ENCODE data around the gene WBP2.

The WBP2 gene

DNA sequence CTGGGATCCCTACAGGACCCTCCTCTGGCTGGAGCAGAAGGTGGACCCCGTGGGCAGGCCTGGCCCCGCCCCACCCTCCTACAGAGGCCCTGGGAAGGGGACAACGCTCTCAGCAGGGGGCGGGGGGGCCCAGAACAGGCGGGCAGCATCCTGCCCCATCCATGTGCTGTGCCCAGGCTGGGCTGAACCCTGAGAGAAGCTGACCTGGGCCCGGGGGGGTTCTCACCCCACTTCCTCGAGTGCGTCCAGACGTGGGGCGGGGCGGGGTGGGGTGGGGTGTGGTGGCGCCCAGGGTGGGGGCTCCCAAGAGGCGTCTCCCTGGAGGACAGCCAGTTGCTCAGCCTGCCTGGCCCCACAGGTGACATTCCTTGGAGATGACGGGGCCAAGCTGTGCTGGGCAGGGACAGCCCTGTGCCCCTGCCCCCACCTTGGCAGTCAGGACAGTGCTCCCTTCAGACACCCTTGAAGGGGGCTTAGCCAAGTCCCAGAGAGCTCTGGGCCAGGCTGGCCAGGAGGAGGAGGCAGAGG, 10.5 kb downstream of the WBP2 start:
- DNase-seq: peak in 5 of 14 donors; percentile 41 to 70 (median 51)

DNA sequence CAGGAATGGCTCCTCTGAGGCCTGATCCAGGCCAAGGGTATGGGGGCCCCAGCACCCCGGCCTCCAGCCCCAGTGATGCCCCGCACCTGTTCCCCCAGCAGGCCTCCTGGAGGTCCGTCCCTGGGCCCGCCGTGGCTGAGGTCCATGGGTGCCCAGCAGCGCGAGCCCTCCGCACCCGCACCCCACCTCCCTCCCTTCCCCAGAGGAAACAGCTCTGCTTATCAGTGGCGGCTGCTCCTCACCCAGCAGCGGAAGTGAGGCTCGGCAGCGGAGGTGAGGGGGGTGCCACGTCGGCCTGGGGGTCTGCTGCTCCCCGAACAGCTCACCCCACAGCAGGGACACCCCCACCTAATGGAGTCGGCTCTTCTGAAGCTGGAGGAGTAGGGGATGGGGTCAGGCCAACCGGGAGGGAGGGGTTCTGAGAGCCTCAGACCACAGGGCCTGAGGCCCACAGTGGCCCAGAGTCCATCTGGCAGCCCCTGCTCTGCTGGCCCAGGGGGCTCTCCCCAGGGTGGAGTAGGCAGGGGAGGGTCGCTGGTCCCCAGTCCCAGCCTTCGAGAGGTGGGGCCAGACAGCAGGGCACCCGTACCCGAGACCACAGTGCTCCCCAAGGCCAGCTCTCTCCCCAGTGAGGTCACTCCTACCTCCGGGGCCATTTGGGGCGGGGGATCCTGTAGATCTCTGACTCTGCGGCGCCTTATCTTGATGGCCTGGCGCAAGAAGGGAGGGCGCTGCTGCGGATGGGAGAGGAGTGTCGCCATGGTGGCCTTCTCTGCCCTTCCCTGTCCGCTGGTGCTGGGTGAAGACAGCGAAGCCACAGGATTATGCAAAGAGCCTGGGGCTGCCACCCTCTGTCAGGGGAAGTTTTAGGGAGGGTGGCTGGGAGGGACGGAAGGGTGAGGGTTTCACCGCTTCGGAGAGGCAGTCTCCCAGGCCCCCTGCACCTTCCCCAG, 11.3 kb downstream of the WBP2 start, which contains the start of gene UNC13D:
TSS of gene UNC13D (minus strand) at position 828 of the 953 bp plus-strand sequence. CDS start at position 761, 67 bp downstream.
- peak in 2 of 14 donors; percentile 46 to 56 for DNase-seq

DNA sequence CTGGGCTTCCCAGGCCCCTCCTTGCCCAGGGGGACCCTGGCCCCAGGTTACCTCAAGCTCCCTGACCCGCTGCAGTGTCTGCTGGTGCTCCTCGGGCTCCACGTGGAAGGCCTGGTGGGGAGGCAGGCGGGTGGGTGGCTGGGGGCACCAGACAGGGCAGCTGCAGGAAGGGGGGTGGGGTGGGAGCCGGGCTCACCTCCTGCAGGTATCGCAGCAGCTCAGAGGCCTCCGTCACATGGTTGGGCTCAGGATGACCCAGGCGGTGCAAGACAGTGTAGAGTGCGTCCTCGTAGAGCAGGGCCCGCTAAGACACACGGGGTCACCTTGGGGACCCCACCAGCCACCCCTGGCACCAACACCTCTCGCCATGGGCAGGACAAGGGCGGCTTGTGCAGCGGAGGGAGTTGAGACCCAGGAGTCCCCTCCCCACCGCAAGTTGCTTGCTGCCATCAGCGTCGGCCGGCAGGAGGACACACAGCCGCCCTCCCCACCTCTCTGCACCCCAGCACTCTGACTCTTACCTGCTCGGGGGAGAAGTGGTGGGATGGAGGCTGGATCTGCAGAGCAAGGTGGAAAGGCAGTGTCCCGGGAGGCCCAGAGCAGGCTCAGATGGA, 12.1 kb downstream of the WBP2 start:
- DNase-seq: no peak

DNA sequence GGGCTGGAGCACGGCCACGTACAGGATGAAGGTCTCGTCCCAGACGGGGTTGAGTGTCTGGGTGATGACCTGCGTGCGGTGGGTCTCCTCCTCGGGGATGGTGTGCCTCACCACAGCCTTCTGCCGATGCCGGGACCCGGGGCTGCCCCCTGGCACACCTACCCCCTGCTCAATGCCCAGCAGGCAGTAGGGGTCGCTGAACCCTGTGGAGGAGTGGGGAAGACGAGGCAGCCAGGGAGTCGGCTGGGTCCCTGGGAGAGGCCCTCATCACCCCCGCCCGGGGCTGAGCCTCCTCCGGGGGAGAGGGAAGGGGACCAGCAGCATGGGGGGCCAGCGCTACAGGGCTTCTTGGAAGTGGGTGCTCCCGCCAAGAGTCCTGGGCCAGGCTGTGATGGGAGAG, 12.7 kb downstream of the WBP2 start:
- DNase-seq: no peak

DNA sequence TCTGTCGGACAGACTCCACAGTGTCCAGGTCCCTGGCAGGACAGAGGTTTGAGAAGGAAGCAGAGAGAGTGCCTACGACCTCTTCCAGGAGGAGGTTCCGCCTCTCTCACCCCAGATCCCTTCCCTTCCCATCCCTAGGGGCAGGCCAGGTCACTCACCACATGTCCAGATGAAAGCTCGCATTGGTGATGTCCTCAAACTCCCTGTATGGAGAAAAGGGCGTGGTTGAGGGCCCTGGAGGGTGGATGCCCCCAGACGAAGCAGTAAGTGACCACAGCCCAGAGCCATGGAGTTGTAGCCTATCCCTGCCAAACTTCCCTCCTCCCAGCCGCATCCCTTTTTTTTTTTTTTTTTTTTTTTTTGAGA, 14.4 kb downstream of the WBP2 start:
- DNase-seq: no peak

DNA sequence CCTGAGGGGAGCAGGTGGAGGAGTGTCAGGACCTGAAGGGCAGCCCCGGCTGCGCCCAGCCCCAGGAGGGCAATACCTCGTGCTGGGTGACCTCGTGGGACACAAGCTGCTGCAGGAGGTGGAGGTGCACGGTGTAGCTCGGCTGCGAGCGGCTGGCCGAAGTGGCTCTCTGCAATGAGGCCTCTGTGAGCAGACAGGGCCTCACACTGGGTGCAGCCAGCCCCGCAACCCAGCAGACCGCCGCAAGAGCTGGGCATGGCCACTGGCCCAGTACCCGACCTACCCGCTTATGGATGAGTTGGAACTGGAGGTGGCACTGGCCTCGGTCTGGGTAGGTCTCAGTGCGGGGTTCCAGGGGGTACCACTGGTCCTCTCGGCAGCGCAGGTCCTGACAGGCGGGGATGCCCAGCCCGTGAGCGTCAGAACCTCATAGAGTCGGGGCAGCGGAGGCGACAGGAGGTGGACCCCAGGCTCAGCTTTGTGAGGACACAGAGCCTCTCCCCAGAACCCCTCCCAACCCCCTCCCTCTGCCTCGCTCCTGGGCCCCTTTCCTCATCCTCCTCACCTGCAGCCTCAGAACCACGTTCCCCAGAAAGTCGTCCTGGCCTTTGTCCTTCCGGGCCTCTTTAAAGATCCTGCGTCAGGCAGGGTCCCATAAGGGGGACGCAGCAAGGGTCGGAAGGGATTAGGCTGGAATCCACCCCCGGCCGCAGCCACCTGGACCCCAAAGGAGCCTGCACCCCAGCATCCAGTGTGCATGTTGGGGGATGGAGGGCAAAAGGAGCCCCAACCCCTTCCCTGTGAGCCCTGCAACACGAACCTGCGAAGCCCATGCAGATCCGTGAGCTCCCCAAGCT, 15.0 kb downstream of the WBP2 start:
- no peak for DNase-seq

DNA sequence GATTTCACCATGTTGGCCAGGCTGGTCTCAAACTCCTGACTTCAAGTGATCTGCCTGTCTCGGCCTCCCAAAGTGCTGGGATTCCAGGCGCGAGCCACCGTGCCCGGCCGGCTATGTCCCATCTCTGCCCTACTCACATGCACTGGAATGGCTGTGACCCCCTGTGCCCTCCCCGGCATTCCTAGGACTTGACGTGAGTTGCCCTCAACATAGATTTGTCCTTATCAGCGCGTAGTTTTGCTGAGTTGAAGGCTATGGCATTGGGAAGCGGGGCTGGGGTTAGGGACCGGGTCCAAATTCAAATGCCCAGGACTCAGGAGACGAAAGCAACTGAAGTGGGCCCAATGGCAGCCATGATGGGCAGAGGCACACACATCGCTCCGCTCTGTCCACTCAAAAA, 16.7 kb downstream of the WBP2 start:
- no peak for DNase-seq

DNA sequence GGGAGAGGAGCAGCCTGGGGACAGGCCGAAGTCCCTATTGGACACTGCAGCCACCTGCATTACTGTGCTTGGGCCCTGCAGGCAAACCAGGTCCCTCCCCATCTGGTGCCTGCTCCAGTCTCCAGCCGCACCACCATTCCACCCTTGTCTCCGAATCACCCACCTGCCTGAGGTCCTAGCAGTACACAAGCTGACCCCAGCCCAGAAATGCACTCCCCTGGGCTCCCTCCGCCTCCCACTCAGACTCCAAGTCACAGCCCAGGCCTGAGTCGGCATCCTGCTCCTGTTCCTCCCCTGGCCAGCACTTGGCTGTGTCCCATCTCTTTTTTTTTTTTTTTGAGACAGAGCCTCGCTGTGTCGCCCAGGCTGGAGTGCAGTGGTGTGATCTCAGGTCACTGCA, 17.2 kb downstream of the WBP2 start:
- no peak for DNase-seq

DNA sequence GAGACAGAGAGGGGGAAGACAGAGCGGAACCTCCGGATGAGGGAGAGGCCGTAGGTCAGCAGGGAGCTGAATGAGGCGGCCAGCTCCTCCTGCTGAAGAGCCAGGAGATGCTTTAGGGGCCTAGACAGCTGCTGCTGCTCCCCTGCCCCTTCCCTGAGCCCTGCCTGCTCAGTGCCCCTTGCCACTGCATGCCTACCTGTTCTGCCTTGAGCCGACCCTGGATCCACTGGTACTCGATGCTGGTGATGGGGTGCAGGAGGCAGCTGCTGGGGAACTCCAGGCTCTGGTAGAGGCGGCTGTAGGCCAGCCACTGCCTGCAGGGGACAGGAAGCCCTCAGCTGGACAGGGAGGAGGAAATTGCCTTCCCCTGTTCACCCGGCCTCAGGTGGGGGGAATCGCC, 18.5 kb downstream of the WBP2 start:
- no peak for DNase-seq

DNA sequence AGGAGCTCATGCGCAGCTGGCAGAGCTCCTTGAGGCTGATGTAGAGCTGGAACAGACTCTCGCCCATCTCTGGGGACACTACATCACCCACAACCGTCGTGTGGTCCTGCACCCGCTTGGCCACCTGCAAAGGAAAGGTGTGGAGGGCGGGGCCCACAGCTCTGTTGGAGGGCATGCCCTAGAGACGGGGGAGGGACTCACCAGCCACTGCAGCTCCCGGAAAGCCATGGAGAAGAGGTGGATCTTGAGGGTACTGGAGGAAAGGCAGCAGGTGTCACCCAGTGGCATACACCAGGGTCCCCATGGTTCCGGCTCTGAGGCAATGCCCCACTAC, 19.5 kb downstream of the WBP2 start:
- no peak for DNase-seq

DNA sequence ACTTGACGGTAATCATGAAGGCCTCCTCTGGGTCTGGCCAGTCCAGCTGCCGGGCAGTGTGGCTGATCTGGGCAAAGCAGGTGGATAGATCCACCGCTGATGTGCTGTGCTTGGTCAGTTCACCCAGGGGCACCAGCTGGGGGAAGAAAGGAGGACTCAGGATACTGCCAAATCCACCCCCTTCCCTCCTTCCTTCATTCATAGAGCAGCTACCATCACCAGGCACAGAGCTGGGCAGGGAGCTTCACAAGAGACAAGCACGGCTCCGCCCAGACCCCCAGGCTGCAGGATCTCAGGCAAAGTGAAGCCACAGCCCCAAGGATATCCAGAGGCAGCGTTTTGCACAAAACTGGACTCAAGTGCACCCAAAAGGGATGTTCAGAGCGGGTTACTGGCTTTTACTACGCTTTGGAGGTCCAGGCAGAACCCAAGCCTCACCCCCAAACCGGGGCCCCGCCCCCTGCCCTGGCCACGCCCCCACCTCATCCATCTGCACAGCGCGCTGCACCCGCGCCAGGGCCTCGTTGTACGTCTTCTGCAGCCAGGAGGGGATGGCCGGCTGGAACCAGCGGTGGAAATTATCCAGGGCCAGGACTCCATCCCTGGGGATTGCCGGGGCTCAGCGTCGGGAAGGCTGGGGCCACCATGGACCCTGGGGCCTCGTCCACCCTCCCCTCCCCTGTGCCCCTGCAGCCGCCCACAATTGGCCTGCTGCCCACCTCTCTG, 20.0 kb downstream of the WBP2 start:
- DNase-seq: no peak

DNA sequence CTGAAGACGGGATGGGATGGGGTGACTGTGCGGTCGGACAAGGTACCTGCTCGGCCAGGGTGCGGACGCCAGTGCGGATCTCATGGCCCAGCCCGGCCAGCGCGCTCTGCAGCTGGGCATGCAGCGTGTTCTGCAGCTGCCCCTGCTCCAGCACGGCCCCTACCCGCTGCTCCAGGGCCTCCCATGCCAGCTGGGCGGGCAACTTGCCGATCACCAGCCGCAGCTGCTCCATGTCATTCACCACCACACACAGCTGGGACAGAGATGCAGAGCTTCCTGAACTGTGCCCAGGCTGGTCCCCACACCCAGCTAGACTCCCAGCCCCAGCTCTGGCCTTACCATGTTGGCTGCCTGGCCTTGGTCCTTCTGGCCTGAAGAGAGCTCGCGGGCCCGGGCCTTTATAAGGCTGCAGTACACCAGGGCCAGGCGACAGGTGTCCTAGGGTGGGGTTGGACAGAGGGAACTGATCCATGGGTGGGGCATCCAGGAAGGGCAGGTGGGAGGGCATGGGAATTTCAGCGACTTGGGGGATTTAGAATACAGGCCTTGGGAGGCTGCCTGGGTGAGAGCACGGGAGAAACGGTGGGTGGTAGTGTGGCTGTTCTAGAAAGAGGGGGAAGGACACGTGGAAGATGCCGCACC, 20.7 kb downstream of the WBP2 start:
- DNase-seq: peak in 3 of 14 donors; percentile 3 to 28 (median 22)

DNA sequence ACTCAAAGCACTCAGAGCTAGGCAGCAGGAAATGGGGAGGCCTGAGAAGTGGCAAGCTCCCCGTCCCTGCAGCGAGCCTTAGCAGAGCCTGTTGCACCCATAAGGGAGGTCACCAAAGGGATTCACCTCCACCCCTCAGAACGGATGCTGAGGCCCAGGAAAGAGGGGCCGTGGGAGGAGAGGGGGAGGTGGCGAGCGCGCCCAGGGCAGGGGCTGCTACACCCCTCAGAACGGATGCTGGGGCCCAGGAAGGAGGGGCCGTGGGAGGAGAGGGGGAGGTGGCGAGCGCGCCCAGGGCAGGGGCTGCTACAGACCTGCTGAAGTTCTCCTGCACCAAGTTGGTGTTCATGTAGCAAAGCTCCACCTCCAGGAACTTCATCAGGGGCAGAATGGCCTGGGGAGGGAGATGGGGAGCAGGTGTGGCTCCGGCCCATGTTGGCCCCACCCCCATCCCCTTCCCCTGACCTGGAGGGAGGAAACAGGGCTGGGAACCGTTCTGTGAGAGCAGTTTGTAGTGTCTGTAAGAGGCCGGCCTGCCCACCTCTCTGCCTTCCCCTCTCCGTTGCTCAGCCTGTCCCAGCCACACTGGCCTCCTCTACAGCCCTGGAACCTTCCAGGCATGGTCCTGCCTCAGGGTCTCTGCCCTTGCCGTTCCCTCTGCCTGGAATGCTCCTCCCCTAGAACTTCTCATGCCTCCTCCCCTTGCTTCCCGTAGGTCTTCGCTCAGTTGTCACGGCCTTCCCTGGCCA, 22.3 kb downstream of the WBP2 start:
- no peak for DNase-seq

DNA sequence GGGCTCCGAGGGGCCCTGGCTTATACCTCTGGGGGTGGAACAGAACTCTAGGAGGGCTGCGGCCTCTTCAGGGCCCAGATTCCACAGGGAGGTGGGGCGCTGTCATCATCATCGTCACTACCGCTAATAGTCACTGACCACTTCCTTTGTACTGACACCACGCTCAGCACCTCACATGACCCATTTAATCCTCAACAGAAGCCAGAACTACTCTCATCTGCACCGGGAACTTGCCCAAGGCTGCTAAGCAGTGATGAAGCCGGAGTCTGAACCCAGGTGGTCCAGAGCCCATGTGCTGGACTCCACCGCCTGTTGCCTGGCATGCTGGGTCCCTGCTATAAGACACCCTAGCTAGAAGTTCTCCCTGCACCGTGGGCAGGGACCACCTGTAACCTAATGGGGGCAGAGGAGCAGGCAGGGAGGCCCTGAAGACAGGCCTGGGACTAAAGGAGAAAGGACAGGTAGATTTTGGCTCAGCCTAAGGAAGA, 22.9 kb downstream of the WBP2 start:
- peak in 4 of 14 donors; percentile 9 to 38 (median 14) for DNase-seq

DNA sequence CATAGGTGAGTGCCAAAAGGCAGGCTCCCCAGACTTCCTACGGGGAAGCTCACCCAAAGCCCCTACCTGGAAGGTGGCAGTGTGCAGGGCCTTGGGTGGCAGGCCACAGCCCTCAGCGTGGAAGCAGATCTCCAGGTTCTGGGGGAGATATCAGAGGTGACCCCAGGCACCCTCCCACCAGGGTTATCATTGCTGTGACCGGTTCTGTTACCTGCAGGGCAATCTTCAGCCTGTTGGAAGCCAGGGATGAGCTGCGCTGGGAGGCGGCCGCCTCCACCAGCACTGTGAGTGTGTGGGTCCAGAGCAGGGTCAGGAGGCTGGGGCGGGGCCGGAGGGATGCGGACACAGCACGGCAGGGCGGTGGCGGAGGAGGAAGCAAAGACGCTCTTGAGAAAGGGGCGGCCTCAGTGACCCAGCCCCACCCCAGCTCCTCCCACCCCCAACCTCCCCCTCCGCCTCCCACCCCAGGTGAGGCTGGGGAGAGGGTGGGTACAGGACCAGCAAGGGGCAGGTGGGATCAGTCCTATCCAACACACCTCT, 24.0 kb downstream of the WBP2 start:
- no peak for DNase-seq

DNA sequence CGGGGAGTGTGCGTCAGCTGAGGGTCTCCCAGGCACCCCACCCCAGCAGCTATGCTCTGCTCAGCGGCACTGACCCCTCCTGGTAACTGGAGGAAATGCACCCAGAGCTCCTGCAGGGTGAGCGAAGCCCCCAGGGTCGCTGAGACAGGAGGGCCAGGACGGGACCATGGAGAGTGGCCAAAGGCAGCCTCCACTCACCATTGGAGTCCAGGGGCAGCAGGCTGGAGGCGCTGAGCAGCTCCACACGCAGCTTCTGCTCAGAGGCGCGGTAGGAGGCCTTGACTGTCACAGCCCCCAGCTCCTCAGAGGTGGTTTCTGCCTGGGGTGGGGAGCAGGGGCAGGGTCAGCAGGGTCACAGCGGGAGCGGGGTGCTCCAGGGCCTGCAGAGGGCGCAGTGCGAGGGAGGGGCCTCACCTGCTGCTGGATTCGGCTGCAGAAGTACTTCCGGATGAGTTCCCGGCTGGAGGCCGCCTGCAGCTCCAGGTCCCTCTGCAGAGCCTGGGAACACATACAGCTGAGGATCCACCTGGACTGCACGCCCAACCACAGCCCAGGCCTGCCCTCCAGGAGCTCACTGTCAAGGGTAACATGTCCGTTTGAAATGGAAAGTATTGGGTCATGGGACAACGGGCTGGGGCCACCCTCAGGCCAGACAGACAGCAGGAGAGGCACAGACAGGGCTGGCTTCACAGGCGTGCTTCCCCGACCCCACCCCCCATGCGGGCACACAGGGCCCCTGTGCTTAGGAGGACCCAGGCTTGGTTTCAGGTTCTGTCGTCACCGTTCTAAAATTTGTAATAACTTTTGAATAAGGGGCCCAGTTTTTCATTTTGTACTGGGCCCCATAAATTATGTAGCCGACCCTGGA, 24.7 kb downstream of the WBP2 start:
- DNase-seq: no peak

DNA sequence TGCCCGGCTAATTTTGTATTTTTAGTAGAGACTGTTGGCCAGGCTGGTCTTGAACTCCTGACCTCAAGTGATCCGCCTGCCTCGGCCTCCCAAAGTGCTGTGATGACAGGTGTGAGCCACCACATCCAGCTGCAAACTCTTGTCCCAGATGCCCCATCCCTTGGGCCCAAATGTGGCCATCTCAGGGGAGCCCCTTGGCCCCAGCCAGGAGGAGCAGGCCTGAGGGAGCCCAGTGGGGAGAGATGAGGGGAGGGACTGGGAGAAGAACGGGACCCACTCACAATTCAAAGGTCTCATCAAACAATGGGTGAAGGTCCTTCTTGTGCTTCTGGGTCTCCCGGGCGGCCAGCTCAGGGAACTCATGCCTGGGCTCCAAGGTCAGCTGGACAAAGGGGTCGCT, 25.4 kb downstream of the WBP2 start:
- DNase-seq: no peak

DNA sequence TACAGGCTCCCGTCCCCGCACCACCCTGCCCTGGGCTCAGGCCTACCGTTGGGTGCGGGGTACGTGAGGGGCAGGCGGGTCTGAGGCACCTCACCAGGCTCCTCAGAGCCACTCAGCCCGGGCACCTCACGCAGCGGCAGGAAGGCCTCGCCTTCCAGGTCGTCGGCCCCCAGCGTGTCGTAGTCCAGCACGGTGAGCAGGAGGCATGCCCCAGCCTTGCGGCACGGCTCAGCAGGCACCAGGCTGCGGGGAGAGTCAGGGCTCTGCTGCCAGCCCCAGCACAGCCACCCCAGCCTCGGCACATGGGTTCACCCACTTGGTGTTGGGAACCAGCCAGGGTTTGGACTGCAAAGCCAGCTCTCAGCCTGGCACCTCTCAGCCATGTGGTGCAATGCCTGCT, 26.4 kb downstream of the WBP2 start:
- DNase-seq: no peak

DNA sequence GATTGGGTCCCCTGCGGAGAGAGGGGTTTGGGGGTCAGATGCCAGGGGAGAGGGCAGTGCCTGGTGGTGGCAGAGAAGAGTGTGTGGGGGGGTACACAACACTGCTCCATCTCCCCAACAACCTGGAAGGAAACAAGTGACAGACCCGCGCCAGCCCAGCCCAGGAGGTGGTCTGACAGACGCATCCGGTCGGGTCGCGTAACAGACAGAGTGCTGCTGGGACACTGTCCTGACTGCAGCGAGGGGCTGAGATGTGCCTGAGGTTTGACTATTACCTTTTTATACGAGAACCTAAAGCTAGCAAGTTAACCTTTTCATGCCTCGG, 27.1 kb downstream of the WBP2 start:
- DNase-seq: no peak

Data from C1 segment of cervical spinal cord (tissue), 14 donors.